Eye (tissue), 1 donor: Measurements from ENCODE around the gene GNA15.

Source experiments
- DNase-seq: peaks from one replicate; pipeline ENCODE4 v3.0.0-alpha.2; 2015

The GNA15 gene

DNA sequence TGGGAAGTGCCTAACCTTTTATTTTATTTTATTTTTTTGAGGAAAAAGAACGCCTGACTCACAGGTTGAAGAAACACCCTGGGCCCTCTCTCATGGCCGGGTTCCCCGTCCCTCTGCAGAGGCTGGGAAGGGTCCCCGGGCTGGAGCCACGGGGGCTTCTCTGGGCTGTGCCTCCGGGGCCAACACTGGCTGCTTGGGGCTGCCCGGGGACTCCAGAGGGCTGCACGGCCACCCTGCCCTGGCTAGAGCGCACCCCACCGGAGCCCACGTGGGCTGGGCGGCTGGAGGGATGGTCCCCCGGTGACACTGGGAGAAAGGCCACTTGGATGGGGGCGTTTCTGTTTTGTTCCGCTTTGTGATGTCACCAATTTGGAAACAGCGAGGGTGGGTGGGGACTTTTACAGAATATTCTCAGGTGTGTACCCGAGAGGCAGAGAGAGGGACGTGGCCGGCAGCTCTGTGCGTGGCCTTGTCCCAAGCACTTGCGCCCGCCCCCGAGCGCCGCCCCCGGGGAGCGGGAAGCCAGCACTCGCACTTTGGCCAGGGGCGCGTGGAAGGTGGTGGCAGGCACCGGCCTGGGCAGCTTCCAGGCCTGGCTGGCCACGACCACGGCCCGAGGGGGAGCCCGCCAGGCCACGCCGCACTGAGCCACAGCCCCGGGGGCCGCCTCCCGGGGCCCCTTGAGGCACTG lies 13.9 kb upstream of the GNA15 start:
- no peak for DNase-seq

DNA sequence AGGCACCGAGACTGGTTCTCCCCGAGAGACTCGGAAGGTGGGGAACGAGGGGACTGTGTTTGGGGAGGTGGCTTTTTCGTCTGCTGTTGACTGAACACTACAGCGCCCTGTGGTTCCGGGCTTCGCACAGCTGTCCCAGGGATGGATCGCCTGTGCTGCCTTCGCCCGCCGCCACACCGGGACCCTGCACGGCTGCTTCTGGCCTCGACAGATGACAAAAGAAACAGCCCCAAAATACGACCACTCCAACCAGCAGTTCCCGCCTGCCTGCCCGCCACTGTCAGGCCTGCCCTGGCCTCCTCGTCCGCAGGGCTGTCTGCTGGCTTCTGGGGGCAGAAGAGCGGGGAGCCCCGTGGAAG lies 13.3 kb upstream of the GNA15 start:
- no peak for DNase-seq

DNA sequence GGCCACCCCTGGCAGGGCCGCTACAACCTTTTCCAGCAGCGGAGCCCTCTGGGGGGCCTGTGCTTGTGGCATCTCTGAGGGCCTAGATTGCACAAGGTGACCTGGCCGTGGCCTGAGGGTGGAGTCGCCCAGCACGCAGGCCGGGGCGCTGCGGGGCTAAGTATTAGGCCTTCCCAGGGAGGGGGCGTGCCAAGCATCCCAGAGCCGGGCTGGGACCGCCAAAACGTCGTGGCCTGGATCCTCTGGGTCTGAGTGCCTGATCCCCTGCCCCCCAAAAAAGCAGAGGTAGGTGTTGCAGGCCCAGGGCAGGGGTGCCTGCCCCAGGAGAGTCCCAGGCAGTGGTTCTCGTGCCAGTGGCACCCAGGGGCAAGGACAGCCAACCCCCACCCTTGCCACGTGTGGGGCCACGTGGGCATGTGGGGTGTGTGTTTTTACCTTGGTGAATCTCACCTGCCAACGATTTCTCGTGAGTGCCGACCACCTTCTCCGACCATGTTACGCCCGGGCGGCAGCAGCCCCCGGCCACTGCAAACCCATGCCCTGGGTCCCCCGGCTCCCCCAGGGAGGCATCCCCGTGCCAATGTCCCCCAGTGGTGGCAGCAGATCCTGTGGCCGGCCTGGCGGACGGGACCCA lies 12.6 kb upstream of the GNA15 start:
- DNase-seq, result no peak

DNA sequence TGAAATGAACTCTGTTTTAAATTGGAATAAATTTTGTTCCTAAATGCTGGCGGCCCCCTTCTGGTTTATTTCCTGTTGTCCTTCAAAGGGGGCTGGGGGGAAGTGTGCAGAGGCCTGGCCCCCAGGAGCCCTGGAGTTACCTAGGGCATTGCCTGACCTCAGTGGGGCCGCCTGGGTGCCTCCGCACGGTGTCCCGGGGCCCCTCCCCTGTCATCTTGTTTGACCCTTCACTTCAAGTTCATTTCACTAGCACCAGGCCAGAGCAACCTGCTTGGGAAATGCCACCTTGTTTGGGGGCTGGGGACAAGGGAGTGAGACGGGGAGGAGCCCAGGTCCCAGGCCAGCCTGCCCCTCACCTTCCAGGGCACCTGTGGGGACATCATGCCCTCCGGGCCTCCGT lies 11.9 kb upstream of the GNA15 start:
- DNase-seq, result no peak

DNA sequence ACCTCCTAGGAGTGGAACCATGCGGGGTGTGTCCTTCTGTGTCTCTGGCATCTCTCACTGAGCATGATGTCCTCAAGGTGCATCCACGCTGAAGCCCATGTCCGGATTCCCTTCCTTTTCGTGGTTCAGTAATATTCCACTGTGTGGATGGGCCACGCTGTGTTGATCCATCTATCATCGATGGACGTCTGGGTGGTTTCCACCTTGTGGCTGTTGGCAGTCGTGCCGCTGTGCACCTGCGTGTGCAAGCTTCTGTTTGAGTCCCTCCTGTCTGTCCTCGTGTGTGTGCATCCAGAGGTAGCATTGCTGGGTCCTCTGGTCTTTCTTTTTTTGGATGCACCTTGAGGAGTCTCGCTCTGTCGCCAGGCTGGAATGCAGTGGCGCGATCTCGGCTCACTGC lies 11.2 kb upstream of the GNA15 start:
- no peak for DNase-seq

DNA sequence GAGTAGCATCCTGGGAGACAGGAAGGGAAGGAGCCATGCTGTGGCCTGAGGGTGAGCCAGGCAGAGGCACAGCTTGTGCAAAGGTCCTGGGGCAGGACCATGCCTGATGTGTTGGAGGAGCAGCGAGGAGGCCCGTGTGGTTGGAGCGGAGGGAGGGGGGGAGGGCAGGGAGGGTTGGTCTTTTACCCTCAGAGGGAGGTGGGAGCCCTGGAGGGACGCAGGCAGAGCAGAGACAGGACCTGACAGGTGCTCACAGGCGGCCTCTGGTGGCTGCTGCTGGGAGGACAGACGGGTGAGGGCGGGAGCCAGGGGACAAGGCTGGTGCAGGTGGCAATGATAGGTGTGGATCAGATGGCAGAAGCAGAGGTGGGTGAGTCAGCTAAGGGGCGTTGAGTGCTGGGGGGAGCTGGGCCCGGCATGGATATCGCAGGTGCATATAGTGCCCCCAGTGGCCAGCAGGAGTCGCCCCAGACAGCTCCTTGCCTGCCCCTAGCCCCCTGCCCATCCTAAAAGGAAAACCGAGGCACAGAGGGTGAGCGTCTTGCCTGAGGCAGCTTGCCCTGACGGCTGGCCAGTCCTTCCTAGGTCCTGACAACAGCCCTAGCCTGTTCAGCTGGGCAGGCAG lies 9.8 kb upstream of the GNA15 start:
- DNase-seq, result peak; percentile 60

DNA sequence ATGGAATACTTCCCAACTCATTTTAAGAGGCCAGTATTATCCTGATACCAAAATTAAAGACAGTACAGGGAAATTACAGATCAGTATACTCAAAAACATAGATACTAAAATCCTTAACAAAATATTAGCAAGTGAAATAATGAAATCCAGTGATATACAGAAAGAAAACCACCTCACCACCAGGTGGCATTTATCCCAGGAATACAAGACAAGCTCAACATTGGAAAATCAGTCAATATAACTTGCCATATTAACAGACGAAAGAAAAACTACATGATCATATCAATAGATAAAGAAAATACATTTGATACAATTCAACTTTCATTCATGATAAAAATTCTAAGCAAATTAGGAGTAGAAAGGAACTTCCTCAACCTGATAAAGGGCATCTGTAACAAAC lies 6.7 kb upstream of the GNA15 start:
- DNase-seq, result no peak

DNA sequence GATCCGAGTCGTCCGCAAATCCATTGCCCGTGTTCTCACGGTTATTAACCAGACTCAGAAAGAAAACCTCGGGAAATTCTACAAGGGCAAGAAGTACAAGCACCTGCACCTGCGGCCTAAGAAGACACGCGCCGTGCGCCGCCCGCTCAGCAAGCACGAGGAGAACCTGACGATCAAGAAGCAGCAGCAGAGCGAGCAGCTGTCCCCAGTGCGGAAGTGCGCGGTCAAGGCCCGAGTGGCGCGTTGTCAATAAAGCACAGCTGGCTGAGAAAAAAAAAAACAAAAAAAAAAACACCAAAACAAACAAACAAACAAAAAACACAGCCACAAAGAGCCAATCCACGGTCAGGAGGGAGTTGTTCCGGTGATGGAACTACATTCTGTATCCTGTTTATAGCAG lies 4.7 kb upstream of the GNA15 start:
- no peak for DNase-seq

DNA sequence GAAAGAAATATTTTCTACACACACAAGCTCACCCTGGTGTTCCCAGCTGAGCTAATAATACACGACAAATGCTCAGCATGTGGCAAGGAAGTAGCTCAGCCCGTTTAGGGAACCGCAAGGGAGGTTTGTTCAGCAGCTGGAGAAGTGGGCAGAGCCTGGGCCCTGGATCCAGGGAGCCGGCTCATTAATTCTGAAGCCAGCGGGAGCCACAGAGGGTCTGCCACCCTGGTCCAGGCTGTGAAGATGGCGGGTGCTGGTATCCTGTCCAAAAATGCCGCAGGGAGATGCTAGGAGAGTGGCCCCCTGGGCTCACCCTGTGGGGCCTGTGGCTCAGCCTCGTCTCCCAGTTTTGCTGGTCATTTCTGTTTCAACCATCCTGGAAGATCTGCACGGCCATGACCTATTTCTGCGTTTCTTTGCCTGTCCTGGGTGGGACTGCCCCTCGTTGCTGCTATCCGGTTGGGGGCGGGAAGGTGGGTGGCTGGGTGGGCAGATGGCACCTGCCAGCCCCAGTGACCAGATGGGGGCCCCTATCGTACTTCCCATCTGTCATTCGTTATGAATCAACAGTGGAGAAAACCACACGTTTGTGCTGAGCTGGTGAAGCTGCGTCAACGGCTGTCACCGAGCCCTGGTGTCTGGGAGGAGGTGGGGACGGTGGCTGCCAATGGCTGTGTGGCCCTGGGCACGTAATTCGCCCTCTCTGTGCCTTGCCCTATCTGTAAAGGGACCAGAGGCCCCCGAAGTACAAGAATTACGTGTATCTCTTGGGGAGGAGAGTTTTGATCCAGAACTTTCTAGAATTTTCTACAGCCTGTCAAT lies 2.7 kb upstream of the GNA15 start:
- DNase-seq, result peak; percentile 48

DNA sequence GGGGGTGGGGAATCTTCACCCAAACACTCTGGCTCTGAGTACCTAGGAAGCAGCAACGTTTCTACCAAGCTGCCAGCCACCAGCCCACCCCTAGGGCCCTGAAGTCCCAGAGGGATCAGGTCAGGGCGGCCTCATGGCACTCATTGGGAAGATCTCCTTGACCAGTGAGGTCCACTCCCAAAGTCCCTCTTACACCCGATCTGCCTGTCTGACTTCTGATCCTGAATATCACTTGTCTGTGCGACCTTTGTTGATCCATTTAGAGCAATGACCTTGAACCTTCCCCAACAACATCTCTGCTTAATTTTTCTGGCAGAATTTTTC lies 2.1 kb upstream of the GNA15 start:
- no peak for DNase-seq

DNA sequence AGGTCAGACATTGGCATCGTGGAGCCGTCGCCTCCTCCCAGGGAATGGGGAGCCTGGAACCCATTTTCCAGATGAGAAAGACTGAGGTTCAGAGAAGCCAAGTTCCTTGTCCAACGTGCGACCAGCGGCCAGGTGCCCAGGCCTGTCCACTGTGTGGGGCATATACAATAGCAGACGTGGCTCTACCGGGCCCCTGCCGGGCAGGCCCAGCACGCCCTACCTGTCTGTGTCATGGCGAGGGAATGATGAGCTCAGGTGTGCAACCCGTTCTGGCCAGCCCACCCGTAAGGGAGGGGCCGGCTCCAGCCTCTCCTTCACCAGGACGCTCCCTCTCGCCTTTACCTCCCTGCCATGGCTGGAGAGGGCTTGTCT lies 837 bp downstream of the GNA15 start:
- no peak for DNase-seq

DNA sequence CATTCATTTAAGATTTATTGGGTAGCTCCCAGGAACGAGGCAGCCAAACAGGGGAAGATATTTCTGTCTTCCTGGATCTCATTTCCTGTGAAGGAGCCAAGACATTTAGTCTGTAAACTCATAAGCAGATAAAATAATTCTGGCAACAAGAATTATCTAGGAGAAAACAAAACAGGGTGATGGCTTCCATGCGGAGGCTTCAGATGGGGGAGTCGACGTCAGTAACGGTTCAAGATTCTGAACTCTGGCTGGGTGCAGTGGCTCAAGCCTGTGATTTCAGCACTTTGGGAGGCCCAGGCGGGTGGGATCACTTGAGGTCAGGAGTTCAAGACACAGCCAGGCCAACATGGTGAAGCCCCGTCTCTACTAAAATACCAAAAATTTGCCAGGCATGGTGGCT lies 1.3 kb downstream of the GNA15 start:
- no peak for DNase-seq

DNA sequence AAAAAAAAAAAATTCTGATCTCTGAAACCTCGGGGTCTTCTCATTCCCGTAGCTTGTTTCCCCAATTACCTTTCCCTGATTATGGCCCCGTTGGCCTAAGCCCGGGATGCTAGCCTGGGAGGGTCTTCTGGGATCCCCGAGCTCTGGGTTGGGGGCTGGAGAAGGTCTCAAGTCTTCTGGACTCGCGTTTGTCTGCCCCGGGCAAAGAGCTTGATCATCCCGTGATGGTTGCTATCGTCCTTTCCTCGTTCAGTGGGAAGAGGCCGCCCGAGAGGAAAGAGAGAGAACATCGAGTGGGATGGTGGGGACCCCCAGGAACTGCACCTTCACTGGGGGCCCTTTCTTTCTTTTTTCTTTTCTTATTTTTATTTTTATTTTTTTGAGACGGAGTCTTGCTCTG lies 2.4 kb downstream of the GNA15 start:
- DNase-seq, result no peak

DNA sequence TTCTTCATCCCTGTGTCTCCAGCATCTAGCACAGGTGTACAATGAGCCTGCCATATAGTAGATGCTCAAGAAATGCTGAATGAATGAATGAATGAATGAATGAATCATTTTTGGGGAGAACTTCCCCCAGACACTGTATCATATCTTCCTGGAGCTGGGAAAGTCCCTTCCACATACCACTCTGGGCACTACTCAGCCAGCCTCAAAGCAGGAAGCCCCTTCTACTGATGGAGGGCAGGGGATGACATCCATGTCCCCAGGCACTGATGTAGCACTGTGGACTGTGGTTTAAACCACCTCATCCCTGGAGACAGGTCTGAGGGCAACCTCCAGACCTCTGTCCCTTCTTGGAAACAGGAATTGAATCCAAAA lies 4.8 kb downstream of the GNA15 start:
- DNase-seq, result no peak

DNA sequence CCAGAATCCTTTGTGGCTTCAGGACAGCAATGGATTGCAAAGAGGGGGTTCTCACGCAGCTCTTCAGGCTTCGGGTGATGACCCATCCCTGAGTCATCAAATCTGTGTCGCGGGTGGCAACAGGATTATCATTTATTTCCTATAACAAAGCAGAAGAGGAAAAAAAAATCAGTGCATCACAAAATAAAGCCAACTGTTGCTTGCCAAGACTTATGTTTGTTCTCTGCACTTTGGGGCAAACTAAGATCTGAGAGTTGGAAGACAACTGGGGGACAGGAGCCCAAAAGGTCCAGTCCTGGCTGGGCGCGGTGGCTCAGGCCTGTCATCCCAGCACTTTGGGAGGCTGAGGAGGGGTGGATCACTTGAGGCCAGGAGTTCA lies 6.4 kb downstream of the GNA15 start:
- DNase-seq, result no peak

DNA sequence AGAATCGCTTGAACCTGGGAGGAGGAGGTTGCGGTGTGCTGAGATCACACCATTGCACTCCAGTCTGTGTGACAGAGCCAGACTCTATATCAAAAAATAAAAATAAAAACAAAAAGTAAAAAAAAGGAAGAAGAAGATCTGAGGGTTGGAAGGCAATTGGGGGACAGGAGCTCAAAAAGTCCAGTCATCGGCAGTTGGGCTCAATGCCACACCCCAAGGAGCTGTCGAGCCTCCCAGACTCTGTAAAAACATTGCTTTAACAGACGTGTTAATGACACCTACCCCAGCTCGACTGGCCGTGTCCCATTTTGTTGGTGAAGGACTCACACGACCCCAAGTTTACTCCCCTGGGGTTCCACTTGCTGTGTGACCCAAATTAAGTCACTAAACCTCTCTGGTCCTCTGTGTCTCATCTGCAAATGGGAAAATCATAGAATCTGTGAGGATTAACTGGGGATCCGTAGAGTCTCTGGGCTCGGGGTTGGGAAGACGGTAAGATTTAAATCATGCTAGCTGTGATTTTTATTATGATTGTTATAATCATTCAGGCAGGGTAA lies 7.0 kb downstream of the GNA15 start:
- no peak for DNase-seq

DNA sequence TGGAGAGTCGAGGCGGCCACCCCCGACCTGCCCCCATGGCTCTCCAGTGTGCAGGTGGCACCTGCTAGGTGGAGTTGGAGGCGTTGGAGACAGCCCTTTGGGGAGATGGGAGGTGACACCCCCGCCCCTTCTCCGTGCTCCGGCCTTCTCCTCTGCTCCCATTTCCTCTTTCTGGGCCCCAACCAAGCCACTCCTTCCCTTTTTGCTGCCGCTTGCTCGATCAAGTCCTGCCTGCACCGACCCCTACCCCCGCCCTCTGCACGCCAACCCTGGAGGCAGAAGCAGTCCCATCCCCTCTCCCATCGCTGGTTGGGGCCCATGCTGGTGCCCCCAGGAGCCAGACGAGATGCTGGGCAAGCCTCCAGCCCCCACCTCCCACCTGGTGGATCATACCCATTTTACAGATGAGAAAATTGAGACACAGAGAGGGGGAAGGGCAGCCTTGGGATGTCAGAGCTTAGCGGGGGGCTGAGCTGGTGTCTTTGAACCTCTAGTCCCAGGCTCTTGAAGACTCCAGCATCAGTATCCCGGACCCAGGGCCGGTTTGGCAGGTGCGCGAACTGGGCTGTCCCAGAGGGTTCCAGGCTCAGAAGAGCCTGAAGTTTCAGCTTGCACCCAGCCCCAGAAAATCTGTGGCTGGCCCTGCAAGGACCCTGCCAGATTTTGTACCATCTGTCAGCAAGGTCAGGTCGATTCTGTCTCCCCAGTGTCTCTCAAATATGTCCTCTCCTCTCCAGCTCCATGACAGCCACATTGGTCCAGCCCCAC lies 10.3 kb downstream of the GNA15 start:
- no peak for DNase-seq

DNA sequence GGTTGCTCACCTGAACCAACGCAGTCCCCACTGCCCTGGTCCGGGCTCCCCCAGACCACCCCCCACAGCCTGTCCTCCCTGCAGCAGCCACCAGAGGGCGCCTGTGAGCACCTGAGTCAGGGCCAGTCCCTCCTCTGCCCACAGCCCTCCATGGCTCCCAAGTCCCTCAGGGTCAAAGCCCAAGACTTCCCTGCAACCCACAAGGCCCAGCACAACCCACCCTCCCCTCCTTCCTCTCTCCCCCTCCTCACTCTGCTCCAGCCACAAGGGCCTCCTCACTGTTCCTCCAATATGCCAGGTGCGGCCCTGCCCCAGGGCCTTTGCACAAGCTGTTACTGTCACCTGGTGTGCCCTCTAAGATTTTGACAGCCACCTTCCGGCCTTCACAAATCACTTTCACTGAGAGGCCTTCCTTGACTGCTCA lies 10.9 kb downstream of the GNA15 start:
- no peak for DNase-seq

DNA sequence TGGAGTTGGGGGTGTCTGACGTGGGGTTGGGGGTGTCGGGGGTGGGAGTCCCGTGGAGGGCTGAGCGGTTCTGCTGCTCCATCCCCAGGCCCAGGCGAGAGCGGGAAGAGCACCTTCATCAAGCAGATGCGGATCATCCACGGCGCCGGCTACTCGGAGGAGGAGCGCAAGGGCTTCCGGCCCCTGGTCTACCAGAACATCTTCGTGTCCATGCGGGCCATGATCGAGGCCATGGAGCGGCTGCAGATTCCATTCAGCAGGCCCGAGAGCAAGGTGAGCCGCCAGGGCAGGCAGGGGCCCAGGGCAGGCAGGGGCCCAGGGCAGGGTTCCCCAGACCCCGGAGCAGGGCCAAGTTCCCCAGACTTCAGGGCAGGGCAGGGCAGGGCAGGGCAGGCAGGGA lies 12.7 kb downstream of the GNA15 start:
- no peak for DNase-seq

DNA sequence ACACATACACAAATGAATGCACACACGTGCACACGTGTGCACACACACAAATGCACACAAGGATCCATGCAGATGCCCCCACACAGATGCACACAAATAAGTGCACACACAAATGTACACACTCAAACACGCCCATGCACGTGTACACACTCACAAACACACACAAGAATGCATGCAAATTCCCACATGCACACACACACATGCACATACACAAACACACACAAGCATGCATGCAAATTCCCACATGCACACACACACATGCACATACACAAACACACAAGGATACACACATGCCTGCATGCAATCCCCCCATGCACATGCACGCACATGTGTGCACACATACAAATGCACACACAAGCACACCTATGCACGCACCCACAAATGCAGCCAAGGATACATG lies 13.3 kb downstream of the GNA15 start:
- DNase-seq, result no peak

DNA sequence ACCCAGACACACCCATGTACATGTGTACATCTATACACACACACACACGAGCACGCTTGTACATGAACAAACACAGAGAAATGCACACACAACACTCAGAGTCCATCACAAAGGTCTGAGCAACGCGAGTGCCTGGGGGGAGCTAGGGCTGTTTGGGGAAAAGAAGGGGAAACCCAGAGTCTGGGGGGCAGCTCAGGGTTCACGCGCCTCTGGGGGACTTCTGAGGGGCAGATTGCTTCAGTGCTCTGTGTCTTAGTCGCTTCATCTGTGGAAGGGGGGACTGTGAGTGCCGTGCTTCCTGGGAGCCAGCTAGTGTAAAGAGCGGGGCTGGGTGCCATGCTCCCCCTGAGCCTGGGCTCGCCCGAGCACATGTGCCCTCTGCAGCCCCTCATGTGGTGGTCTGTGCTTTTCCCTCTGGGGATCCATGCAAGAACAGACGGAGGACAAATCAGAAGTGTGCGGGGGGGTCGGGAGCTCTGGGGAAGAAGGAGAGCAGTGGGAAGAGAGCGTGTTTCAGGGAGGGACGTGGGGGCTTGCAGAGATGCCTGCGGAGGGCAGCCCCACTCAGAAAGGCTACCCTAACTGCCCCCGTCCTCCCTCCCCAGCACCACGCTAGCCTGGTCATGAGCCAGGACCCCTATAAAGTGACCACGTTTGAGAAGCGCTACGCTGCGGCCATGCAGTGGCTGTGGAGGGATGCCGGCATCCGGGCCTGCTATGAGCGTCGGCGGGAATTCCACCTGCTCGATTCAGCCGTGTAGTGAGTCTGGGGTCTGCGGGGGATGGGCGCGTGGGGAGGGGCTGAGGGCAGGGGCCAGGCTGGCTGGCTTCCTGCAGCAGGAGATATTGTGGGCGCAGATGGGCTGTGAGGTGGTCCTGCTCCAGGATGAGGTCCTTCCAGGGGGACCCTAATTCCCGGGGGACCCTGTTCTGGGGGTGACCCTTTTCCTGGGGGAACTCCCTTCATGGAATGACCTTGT lies 14.0 kb downstream of the GNA15 start:
- DNase-seq, result no peak
